T47D (cell line): ENCODE measurements around the gene MYL1.

Experiments
- DNase-seq, 2 experiments: peaks; one replicate each; pipeline versions ENCODE4 v3.0.0 to v3.0.0-alpha.2; 2011 to 2012; ENCODE audit warnings: low read depth in 1 of 2, low spot score in 1 of 2
- JUND ChIP-seq: IDR thresholded peaks from 2 replicates; pipeline ENCODE4 v1.6.1; 2012; ENCODE audit warnings: low read depth
- in situ Hi-C: cut with HindIII; loops from 2 replicates; pipeline ENCODE4 v1.10.0; 2016; ENCODE audit warnings: low sequenced_read_pairs, low pct_unique_long_range_greater_than_20kb

Gene MYL1

GRCh38 chr2:210259687-210260086 is 55.3 kb downstream of the MYL1 start:
- no peak for TF ChIP-seq JUND
- DNase-seq: no peak
- in situ Hi-C loops: no loop called here

- TF ChIP-seq JUND: no peak
- in situ Hi-C loops: no loop called here
Observed at GRCh38 chr2:210252699-210253606, 62.0 kb downstream of the MYL1 start.

GRCh38 chr2:210250622-210251021 is 64.4 kb downstream of the MYL1 start:
- in situ Hi-C loops: no loop called here
- DNase-seq: no peak
- no peak for TF ChIP-seq JUND

More at GRCh38 chr2:210252699-210253606, 62.0 kb downstream of the MYL1 start:
- no peak for DNase-seq
